Endothelial cell of hepatic sinusoid (primary cell): ENCODE measurements around the gene ETFA.

Experiments used
- in situ Hi-C: cut with HindIII; loops from 2 replicates; pipeline ENCODE4 v1.10.0; 2017; ENCODE audit warnings: low sequenced_read_pairs

Gene ETFA

GRCh38 chr15:76178296-76179000 is 132.8 kb downstream of the ETFA start:
- in situ Hi-C loops, result no loop called here

- in situ Hi-C loops, result no loop called here
These were observed 133.7 kb downstream of the ETFA start for GRCh38 chr15:76177491-76178040.

DNA sequence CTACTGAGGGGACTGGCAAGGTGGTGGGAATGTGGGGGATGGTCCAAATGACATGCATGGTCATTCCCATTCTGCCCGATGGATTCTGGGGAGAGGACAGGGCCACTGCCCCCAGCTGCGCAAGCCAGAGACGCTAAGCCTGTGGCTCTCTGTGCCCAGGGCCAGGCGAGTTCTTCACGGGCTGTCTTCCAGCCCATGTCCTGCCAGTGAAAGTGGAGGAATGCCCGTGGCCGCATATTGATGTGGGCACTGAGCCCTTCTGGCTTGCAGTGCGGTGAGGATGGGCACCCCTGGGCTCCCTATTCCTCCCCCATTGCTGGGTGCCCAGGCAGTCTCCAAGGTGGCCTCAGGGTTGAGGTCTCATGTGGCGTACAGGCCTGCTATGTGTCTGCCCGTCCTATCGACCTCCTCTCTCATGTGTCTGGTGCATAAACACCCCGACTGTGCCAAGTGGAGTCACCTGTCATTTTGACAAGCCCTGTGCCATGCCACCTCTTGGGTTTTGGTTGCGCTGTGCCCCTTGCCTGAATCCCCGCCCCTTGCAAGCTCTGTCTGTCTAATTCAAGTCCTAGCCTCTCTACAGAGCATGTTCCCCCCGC is 134.7 kb downstream of the ETFA start:
- in situ Hi-C loops, result no loop called here

DNA sequence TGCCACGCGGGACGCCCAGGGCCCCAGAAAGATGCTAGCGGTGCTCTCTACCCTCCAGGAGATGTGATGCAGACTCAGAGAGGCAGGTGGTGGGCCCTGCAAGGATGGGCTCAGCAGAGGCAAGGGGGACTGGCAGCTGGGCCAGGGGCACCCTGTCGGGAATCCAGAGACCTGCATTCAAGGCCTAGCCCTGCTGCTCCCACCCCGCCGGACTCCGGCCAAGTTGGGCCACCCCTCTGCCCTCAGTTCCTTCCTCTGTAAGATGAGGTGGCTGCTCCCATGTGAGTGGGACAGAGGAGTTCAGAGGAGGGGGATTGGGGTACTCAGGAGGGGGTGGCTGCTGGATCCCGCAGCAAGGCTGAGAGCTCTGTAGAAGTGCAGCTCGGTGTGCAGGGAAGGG is 135.2 kb downstream of the ETFA start:
- in situ Hi-C loops, result no loop called here

- in situ Hi-C loops, result no loop called here
These were observed 135.8 kb downstream of the ETFA start for GRCh38 chr15:76175442-76175841.

GRCh38 chr15:76174654-76175053 is 136.6 kb downstream of the ETFA start:
- in situ Hi-C loops, result no loop called here

DNA sequence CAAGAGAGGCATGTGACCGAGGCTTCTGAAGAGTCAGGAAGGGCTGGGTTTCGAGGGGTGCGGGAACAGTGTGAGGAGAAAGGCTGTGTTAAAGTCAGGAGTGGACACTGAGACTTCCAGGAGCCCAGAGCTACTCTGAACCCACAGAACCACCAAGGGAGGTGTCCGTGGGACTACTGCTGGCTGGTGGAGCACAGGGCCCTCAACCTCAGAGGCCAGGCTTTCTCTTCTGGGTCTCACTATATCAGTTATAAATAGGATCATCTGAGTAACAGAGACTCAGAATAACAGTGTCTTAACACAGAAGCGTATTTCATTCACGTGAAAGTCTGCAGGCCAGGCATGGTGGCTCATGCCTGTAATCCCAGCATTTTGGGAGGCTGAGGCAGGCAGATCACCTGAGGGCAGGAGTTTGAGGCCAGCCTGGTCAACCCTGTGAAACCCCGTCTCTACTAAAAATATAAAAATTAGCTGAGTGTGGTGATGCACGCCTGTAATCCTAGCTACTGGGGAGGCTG is 137.9 kb downstream of the ETFA start:
- in situ Hi-C loops, result no loop called here

DNA sequence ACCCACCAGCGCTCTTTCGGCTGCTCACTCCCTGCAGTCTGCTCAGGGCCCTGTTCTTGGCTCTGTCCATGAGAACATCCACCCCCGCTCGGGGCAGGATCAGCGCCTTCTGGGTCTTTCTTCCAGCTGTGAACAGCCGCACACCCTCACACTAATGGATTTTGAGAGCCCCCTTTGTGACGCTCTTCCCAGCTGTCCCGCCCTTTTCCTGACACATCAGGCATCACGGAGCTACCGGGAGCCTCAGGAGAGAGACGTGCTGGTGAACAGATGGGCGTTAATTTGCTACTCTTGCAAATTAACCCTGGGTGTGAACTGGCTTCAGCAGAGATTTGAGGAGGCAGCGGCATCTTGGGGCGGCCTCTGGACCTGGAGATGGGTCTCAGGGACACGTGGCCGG is 138.5 kb downstream of the ETFA start:
- in situ Hi-C loops, result no loop called here

DNA sequence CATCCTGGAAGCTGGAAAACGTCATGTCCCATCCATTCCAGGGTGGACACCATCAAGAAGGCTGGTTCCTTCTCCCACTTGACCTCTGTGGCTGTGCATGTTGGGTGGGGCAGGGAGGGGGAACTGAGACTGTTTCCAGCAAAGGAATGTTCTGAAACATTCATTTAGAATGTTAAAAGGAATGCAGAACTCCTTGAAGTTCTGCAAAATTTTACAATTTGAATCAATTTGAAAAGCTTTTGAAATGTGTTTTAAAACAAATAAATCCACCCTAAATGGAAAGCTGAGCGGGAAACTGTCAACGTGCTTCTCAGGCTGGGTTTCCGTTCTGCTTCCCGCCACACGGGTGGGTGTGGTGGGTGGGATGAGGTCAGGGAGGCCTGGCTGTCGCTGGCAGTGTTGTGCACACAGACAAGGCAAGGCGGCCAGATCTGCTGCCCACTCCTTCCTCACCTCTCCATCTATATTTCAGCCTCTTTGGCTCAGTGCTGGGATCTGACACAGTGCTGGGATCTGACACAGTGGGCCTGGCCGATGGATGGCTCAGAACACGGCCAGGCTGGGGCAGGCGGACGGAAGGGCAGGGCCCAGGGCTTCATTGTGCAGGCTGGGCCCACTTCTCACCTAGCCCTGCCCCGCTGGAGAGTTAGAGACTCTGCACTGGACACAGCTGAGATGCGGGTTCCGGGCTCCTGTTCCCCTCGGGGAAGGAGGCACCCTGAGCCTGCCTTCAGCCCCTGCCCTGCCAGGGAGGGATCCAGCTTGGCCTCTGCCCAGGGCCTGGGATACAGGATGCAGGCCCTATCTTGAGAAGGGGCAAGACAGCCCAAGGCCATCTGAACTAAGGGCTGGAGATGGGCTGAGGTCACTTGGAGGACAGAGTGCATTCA is 141.1 kb downstream of the ETFA start:
- in situ Hi-C loops, result no loop called here

DNA sequence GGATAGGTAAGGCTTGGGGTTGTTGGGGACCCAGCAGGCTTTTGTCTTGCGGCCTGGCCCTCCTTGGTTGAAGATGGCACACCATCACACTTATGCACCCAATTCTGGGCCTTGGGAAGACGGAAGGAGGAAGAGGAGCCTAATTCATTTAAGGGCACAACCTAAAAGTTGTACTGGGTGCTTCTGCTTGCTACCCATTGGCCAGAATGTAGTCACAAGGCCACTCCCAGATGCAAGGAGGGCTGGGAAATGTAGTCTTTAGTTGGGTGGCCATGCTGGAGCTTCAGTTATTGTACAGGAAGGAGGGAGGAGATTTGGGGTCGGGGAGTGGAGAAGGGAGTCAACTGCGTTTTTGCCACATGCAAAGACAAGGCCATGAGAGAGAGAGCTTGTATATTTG is 142.3 kb downstream of the ETFA start:
- in situ Hi-C loops, result no loop called here

DNA sequence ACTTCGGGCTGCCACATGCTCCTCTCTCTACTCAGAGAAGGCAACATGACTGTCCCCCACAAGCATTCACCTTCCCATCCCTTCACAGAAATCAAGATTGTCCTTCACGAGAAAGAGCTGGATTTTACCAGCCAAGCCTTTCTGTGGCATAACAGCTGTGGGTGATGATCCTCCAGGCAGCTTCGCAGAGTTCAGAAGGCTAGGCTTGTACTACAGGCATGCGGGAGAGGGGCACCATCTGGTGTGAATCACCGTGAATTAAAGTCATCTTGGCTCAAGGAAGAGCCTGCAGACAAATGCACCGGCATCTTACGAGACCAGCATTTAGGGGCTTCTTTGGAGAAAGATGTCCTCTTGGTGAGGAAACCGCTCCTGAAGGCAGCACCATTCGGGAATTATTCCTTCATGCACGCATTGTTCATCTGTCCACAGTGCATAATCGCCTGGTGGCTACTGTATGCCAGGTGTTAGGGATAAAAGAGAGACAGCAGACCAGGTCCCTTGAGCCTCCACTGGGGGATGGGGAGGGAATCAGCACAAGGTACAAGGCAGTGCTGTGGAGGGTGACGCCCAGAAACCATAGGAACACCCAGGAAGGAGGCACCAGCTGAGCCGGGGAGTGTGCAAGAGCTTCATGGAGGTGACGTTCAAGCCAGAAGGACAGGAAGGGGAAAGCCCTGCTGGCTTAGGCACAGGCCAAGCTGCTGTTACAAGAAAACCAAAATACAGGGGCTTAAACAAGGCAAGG is 142.9 kb downstream of the ETFA start:
- in situ Hi-C loops, result no loop called here

GRCh38 chr15:76165951-76166350 is 145.3 kb downstream of the ETFA start:
- in situ Hi-C loops, result no loop called here
